NT2/D1 (cell line): ENCODE measurements around the gene EFNA3.
A peak's percentile ranks its signal among the peaks of the same experiment; 100 is the strongest.

Experiments used
- DNase-seq: peaks from one replicate; pipeline ENCODE4 v3.0.0-alpha.2; 2011; ENCODE audit warnings: low read depth, low spot score
- H3K27me3 ChIP-seq: 2 replicates; pipeline ENCODE4 v1.6.0; 2011; ENCODE audit warnings: mild to moderate bottlenecking; ENCODE audit not compliant: insufficient read length, insufficient read depth
- H3K36me3 ChIP-seq: 2 replicates; pipeline ENCODE4 v1.6.1; 2011; ENCODE audit warnings: mild to moderate bottlenecking, low read length, mixed read lengths; ENCODE audit not compliant: insufficient read depth, insufficient read length
- H3K4me1 ChIP-seq: 2 replicates; pipeline ENCODE4 v1.5.1; 2011; ENCODE audit not compliant: insufficient read depth, insufficient read length
- H3K4me3 ChIP-seq: 2 replicates; pipeline ENCODE4 v1.5.1; 2011; ENCODE audit warnings: low read depth; ENCODE audit not compliant: insufficient read length
- H3K9ac ChIP-seq: 2 replicates; pipeline ENCODE4 v1.6.0; 2011; ENCODE audit warnings: low read depth; ENCODE audit not compliant: insufficient read length
- H3K9me3 ChIP-seq: 2 replicates; pipeline ENCODE4 v1.5.1; 2011; ENCODE audit warnings: mild to moderate bottlenecking, low read length; ENCODE audit not compliant: insufficient read depth
- SUZ12 ChIP-seq: IDR thresholded peaks from 2 replicates; pipeline ENCODE4 v1.6.1; 2011; ENCODE audit not compliant: insufficient read length, insufficient read depth; ENCODE audit errors: extremely low read depth
- YY1 ChIP-seq: IDR thresholded peaks from 2 replicates; pipeline ENCODE4 v1.6.1; 2011; ENCODE audit not compliant: insufficient read length, insufficient read depth
- ZNF274 ChIP-seq: IDR thresholded peaks from 2 replicates; pipeline ENCODE4 v1.6.1; 2011; ENCODE audit warnings: mild to moderate bottlenecking, low read depth, low read length

EFNA3 gene

DNA sequence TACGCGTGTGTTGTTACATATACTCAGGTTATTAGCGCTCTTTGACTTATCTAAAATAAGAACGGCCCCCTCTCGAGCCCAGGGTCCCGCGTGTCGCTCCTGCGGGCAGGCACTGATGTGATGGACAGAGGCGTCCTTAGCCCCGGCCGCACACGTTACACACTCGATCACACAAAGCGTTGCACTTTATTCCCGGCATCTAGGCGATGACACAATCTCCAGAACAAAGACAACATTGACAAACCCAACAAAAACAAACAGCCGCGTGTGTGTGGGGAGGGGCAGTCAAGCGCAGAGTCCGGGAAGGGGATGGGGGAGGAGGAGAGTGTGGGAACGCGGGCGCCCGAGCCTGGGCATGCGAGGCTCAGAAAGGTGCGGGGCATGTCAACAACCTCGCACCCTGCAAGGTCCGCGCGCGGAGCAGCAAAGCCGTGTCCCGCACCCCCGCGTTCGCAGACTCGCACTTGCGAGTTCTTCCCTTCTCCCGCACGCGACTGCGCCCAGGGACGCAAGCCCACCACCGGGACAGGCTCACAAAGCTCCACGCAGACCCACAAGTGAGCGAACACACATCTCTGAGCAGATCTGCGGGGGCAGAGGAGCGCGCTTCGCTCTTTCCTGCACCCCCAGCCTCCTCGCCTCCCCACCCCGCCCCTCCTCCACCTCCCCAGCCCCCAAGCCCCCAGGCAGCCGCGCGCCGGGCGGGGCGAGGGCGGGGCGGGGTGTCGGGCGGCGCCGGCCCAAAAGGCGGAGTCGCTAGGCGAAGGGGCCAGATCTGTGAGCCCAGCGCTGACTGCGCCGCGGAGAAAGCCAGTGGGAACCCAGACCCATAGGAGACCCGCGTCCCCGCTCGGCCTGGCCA is 48.7 kb downstream of the EFNA3 start, which contains the start of gene EFNA1:
EFNA1 (plus strand) TSS at position 772 of the 862 bp plus-strand sequence. CDS start 102 bp downstream, outside the sequence.
- no peak for DNase-seq
- H3K4me3 ChIP-seq: peak within 1 kb of the TSS; percentile 73
- H3K9me3 ChIP-seq: no peaks in the 10 kb centered on the region
- H3K27me3 ChIP-seq: peaks cover 80% of the 10 kb centered on the region
- no peak for TF ChIP-seq SUZ12
- TF ChIP-seq ZNF274: no peak
- TF ChIP-seq YY1: no peak
- H3K4me1 ChIP-seq: peaks cover 49% of the 10 kb centered on the region
- H3K9ac ChIP-seq: peak within 1 kb of the TSS; percentile 84
- H3K36me3 ChIP-seq: peaks cover 13% of the 10 kb centered on the region

DNA sequence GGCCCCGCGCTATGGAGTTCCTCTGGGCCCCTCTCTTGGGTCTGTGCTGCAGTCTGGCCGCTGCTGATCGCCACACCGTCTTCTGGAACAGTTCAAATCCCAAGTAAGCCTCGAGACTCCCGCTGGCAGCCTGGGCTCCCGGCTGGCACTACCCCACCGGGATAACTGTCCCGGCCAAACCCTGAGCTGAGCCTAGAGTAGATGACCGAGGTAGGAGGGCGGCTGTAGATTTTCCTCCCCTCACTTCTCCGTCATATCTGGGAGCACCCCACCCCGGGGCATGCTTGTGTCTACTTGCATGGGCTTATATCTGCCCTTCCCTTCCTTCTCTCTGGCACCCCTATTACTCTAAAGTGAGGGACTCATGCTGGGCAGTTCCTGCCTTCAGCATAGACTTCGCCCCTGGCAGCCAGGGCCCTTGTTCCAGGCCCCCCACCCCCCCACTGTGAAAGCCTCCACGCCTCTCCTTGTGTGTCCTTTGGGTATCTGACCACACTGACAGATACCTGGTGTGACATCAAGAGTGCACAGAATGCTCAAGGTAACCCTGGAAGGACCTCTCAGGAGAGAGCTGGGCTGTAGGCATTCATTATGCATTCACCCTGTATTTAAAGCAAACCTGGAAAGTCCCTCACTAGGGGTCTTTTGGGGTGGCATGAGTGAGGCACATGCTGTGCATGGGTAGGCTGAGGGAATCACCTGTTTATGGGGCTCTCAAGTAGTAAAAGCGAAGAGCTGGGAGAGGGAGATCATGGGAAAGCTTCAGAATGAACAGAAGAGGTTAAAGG is 49.5 kb downstream of the EFNA3 start:
- no peak for DNase-seq
- H3K27me3 ChIP-seq: peaks cover 72% of the 10 kb centered on the region
- H3K9me3 ChIP-seq: no peaks in the 10 kb centered on the region
- peaks cover 49% of the 10 kb centered on the region for H3K4me1 ChIP-seq
- peaks cover 15% of the 10 kb centered on the region for H3K36me3 ChIP-seq
- TF ChIP-seq YY1: no peak
- TF ChIP-seq ZNF274: no peak
- TF ChIP-seq SUZ12: no peak
- peak overlapping the region; percentile 83 for H3K9ac ChIP-seq
- H3K4me3 ChIP-seq: peak overlapping the region; percentile 52

DNA sequence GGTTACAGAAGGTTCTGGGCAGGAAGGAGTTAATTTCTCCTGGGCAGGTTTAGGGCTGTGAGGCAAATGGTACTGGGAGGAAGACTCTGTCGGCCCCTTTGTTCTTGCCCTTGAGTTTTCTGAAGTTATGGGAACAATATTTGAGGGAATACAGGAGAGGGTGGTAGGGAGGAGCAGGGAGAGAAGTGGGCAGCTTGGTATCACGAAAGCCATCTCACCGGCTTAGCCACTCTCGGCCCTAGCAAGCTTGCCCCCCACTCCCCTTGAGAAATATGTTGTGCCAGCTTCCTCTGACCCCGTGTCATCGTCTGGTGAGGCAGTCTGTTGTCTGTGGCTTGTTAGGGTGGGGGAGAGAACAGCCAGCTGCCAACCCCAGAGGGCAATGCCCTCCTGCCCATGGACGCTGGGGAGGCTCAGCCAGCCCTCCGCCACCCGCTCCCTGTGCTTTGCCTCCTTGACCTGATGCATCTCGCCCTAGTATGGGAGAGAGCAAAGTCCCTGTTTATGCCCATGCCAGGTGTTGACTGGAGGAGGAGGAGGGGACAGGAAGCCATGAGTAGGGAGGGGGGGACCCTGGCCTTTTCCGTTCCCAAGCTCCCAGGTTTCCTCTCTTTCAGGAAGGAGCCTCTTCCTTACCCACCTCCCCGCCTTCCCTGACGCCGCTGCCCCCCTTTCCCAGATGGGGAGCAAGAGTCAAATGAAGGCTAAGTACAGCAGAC is 50.3 kb downstream of the EFNA3 start:
- Histone ChIP-seq H3K27me3 (peaks cover 66% of the 10 kb centered on the region), H3K4me3 (peak overlapping the region; percentile 52), H3K9ac (peak overlapping the region; percentile 44), H3K36me3 (peaks cover 22% of the 10 kb centered on the region), H3K4me1 (peaks cover 49% of the 10 kb centered on the region), H3K9me3 (no peaks in the 10 kb centered on the region)
- DNase-seq: no peak
- no peak for TF ChIP-seq SUZ12
- TF ChIP-seq ZNF274: no peak
- TF ChIP-seq YY1: no peak

DNA sequence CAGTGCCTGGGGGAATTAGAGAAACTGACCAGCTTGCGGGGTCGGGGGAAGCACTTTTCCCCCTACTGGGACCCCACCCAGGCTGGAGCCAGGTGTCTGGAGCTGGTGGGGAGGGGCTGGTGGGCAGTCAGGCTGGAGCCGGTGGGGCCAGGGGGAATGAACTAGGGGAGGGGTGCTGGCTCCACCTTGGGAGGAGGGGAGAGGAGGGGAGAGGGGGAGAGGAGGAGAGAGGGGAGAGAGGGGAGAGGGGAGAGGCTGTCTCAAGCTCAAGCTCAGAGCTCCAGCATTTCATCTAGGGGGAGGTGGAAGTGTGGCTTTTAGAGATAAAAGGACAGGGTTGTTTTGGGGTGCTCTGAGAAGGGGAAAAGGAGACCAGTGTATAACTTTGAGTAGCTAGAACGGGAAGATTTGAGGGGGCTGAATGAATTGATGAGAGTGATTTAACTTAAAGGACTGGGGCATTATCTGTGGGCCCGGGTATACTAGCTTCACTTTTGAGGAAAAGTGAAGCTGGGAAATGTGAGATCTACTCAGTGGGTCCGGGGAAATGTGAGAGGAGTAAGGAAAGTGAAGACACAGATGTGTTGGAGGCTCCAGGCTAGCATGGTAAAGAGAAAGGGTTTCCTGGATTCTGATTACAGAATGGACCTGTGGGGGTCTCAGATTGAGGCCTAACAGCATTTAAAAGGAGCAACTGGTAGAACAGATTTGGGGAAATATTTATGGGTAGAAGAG is 51.8 kb downstream of the EFNA3 start:
- Histone ChIP-seq H3K9ac (peak overlapping the region; percentile 65), H3K27me3 (peaks cover 50% of the 10 kb centered on the region), H3K4me1 (peaks cover 42% of the 10 kb centered on the region), H3K36me3 (peaks cover 29% of the 10 kb centered on the region), H3K4me3 (peak overlapping the region; percentile 29), H3K9me3 (no peaks in the 10 kb centered on the region)
- TF ChIP-seq SUZ12 (no peak), YY1 (no peak), ZNF274 (no peak)
- no peak for DNase-seq

DNA sequence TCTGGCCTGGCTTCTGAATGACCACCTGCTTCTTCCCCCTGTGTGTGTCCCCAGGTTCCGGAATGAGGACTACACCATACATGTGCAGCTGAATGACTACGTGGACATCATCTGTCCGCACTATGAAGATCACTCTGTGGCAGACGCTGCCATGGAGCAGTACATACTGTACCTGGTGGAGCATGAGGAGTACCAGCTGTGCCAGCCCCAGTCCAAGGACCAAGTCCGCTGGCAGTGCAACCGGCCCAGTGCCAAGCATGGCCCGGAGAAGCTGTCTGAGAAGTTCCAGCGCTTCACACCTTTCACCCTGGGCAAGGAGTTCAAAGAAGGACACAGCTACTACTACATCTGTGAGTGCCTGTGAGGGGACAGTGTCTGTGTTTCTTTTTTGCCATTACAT is 52.6 kb downstream of the EFNA3 start:
- Histone ChIP-seq H3K36me3 (peaks cover 29% of the 10 kb centered on the region), H3K9ac (no peak overlapping the region), H3K4me3 (no peak overlapping the region), H3K9me3 (no peaks in the 10 kb centered on the region), H3K4me1 (peaks cover 34% of the 10 kb centered on the region), H3K27me3 (peaks cover 42% of the 10 kb centered on the region)
- TF ChIP-seq ZNF274 (no peak), YY1 (no peak), SUZ12 (no peak)
- DNase-seq: no peak

DNA sequence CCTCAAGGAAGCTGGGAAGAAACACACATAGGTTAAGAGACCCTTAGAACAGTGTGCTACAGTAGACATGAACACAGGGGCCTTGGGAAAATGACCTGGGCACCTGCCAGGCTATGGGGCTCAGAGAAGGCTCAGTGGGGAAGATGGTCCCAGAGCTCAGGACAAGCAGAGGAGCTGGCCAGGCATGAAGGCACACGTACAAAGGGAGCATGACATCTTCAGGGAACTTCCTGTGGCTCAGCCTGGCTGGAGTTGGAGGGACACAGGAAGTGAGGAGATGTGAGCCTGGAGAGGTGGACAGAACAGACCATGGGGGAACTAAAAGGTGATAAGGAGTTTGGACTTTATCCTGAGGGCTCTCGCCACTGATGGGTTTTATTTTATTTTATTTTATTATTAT is 53.2 kb downstream of the EFNA3 start:
- Histone ChIP-seq H3K27me3 (peaks cover 36% of the 10 kb centered on the region), H3K4me3 (no peak overlapping the region), H3K4me1 (peaks cover 34% of the 10 kb centered on the region), H3K9me3 (no peaks in the 10 kb centered on the region), H3K9ac (no peak overlapping the region), H3K36me3 (peaks cover 31% of the 10 kb centered on the region)
- no peak for DNase-seq
- TF ChIP-seq YY1: no peak
- no peak for TF ChIP-seq SUZ12
- no peak for TF ChIP-seq ZNF274
